ENCODE data around the gene PTPRU.

PTPRU gene

GRCh38 chr1:29364101-29364678 lies 127.9 kb downstream of the PTPRU start:
- no peak for DNase-seq (ENCODE audit: low read depth in 3 of 3)

- no peak for DNase-seq (ENCODE audit: low read depth in 3 of 3)
Measured at GRCh38 chr1:29365906-29366670, 129.8 kb downstream of the PTPRU start.

- no peak for DNase-seq (ENCODE audit: low read depth in 3 of 3)
Measured at GRCh38 chr1:29368936-29369932, 132.9 kb downstream of the PTPRU start.

- no peak for DNase-seq (ENCODE audit: low read depth in 3 of 3)
Measured at GRCh38 chr1:29370067-29370466, 133.7 kb downstream of the PTPRU start.

GRCh38 chr1:29371332-29371731 lies 135.0 kb downstream of the PTPRU start:
- DNase-seq (ENCODE audit: low read depth in 3 of 3) = no peak

GRCh38 chr1:29372108-29372507 lies 135.8 kb downstream of the PTPRU start:
- no peak for DNase-seq (ENCODE audit: low read depth in 3 of 3)

Data from stimulated activated CD4-positive, alpha-beta T cell treated with anti-CD3 and anti-CD28 coated beads, TNF-alpha, amount 100 ng/mL, for 4 hours (primary cell).